Measurements from ENCODE around the gene GALP. TPM values are rescaled to one million over a fixed set of nuclear protein-coding genes. Genes with fewer than 3 reads are reported as not detected.
"Not testable (repeated sequence)": the region's sequence is repeated elsewhere in the genome, so short reads cannot be mapped to it uniquely, and the experiment has no call there.

GALP gene
- total RNA-seq, 1 experiment from 2014 or later = not detected

DNA sequence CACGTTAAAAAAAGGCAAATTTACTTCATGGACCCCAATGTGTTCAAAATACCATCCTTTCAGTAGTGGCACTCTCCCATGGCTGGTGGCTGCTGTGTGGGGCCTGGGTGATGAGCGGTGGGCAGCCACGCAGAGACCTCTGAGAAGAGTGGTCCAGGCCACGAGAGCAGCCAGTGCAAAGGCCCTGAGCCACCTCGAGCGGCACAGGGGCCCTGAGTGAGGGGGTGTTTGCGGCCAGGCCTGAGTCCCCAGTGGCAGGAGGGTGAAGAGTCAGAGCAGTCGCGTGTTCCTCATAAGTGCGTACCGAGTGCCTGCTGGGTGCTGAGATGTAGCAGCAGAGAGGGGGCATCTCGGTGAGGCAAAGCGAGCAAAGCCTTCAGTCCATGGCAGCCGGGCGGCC, 27.7 kb upstream of the GALP start:
- DNase-seq (ENCODE audit: low spot score) = no peak

DNA sequence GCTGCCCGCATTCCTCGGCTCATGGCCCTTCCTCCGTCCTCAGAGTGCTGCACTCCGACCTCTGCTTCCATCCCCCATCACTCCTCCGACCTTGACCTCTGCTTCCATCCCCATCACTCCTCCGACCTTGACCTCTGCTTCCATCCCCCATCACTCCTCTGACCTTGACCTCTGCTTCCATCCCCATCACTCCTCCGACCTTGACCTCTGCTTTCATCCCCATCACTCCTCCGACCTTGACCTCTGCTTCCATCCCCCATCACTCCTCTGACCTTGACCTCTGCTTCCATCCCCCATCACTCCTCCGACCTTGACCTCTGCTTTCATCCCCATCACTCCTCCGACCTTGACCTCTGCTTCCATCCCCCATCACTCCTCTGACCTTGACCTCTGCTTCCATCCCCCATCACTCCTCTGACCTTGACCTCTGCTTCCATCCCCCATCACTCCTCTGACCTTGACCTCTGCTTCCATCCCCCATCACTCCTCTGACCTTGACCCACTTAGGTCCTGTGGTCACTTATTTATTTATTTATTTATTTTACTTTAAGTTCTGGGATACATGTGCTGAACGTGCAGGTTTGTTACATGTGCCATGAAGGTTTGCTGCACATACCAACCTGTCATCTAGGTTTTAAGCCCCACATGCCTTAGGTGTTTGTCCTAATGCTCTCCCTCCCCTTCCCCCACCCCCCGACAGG, 26.7 kb upstream of the GALP start:
- DNase-seq (ENCODE audit: low spot score) = not testable (repeated sequence)

DNA sequence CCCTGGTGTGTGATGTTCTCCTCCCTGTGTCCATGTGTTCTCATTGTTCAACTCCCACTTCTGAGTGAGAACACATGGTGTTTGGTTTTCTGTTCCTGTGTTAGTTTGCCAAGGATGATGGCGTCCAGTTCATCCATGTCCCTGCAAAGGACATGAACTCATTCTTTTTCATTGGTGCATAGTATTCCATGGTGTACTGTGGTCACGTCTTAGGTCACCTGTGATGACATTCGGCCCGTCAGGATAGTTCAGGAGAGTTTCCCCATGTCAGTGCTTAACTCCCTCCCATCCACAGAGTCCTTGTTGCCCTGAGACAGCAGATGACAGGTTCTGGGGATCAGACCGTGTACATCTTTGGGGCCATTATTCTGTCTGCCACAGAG, 26.2 kb upstream of the GALP start:
- no peak for DNase-seq (ENCODE audit: low spot score)

DNA sequence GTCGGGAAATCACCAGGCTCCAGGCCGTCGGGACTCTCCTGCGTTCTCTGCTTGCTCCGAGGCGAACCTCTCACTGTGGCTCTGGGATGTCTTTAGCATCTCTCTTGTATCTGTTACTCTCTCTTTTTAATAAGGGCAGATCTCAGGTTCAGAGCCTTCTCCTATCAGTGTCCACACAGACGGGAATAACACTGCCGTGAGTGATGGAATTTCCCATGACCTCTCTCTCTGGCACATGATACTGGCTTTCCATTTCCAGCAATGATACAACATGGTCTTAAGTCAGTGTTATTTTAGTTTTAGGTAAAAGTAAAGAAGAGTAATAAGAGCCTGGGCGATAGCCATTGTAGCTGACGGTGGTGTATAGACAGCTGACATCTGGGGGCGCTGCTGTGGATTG, 25.4 kb upstream of the GALP start:
- DNase-seq (ENCODE audit: low spot score) = no peak

DNA sequence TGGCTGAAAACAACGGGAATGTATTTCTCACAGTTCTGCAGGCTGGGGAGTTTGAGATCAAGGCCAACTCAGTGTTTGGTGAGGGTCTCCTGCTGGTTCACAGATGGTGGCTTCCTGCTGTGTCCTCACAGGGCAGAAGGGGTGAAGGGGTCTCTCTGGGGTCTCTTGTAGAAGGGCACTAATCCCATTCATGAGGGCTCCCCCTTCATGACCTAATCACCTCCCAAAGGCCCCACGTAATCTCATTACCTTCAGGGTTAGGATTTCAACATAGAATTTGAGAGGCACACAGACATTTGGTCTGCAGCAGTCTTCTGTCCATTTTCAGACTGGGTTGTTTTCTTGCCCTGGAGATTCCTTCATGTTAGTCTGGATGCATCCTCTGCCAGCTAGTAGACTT, 23.2 kb upstream of the GALP start:
- DNase-seq (ENCODE audit: low spot score) = no peak

DNA sequence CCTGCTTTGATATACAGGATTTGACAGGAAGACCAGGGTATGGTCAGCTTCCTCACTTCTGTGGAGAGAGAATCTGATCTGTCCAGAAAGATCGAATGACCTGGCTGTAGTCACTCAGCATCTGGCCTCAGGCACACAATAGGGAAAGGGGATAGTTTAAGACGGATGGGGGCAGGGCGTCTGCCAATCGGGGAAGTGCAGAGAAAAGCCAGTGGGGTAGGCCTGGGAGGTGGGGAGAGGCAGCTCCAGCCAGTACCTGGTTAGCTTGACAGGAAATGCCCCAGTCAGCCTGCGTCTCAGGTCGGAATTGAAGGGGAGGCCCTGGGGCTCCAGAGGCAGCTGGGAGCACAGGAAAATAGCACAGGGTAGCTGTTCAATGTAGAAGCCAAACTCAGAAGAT, 22.3 kb upstream of the GALP start:
- no peak for DNase-seq (ENCODE audit: low spot score)

DNA sequence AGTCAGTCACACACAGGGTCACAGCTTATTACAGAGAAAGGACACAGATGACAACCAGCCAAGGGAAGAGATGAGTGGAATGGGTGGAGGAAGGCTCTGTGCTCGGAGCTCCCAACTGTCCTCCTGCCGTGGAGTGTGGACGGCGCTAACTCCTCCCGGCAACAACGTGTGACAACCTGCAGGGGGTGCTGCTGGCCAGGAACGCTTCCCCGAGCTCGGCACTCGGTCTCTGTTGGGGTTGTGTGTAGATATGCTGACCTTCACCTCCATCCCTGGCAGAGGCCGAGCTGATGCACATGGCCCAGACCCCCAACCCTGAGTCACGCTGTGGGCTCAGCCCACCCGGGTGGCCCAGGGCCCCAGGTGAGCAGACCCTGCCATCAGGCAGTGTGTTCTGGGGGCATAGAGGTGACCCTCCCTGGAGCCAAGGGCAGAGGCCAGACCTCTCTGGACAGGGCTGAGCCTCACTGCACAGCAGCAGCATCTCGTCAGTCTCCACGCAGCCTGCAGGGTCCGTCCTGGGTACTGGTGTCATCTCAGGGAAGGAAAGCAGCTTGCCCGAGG, 20.6 kb upstream of the GALP start:
- no peak for DNase-seq (ENCODE audit: low spot score)

DNA sequence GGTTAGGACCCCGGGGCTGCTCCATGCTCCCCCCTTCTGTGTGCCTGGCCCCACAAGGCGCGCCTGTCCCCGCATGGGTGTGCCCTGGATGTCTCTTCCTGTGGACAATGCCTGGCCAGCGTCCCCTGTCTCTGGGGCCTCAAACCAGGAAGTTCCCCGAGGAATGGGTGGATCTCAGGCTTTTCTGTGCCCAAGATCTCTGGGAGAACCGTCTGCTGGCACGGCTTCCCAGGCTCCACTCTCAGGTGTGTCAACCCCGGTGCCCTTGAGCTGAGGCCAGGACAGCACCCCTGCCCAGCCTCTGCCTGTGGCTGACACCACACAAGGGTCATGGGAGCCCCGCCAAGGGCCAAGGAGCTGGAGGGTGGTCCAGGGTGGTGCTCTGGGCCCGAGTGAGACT, 19.0 kb upstream of the GALP start:
- no peak for DNase-seq (ENCODE audit: low spot score)

DNA sequence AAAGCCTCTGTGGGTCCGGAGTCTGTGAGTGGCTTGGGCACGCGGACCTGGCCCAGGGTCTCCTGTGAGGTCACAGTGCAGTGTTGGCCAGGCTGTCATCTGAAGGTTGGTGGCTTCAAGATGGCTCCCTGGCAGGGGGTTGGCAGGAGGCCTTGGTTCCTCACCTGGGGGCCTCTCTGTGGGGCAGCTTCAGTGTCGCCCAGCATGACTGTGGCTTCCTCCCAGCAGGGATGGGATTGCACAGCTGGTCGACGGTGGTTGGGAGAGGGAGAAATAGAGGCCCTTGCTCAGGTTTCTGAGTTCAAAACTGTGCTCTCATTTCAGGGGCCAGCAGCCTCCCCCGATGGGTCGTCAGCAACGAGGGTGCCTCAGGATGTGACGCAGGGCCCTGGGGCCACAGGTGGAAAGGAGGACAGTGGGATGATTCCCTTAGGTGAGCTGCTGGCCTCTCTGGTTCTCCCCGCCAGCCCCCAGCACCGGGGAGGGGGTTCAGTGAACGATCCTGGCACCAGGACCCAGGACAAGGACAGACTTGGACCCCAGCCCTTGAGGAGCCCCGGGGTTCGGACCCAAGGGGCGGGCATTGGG, 17.5 kb upstream of the GALP start:
- DNase-seq (ENCODE audit: low spot score) = no peak

DNA sequence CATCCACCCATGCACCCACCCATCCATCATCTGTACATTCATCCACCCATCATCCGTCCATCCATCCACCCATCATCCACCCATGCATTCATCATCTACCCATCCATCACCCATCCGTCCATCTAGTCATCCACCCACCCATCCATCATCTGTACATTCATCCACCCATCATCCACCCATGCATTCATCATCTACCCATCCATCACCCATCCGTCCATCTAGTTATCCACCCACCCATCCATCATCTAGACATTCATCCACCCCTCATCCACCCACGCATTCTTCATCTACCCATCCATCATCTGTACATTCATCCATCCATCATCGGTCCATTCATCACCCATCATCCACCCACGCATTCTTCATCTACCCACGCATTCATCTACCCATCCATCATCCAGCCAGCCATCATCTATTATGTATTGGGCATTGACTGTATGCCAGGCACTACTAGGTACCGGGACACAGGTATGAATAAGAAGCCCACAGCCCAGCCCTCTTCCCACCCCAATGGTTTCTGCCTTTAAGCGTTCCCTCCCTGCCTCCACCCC, 16.7 kb upstream of the GALP start:
- DNase-seq (ENCODE audit: low spot score) = no peak

DNA sequence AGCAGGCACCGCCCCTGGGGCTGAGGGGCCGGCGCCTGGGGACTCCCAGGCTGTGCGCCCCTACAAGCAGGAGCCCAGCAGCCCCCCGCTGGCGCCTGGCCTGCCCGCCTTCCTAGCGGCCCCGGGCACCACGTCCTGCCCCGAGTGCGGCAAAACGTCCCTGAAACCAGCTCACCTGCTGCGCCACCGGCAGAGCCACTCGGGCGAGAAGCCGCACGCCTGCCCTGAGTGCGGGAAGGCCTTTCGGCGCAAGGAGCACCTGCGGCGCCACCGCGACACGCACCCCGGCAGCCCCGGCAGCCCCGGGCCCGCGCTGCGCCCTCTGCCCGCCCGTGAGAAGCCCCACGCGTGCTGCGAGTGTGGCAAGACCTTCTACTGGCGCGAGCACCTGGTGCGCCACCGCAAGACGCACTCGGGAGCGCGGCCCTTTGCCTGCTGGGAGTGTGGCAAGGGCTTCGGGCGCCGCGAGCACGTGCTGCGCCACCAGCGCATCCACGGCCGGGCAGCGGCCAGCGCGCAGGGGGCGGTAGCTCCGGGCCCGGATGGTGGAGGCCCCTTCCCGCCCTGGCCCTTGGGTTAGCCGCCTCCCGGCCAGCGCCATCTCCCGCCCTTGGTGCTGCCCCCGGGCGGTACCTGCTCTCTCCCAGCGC, 16.1 kb upstream of the GALP start:
- DNase-seq (ENCODE audit: low spot score) = no peak

DNA sequence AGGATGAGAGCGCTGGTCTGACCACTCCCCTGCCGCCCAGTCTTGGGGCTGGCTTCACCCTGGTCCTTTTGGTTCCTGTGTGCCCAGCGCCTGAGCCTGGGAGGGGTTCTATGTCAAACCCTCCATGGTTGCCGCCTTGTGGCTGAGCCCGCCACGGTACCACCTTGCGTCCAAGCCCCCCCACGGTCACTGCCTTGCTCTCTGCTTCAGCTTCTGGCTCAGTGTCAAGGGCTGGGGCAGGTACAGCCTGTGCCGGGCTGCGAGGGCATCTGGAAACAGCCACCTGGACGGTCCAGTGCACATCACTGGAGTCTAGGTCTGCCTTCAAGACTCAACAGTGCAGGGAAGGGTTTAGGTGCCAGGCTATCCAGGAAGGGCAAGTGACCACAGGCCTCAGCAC, 14.3 kb upstream of the GALP start:
- no peak for DNase-seq (ENCODE audit: low spot score)

DNA sequence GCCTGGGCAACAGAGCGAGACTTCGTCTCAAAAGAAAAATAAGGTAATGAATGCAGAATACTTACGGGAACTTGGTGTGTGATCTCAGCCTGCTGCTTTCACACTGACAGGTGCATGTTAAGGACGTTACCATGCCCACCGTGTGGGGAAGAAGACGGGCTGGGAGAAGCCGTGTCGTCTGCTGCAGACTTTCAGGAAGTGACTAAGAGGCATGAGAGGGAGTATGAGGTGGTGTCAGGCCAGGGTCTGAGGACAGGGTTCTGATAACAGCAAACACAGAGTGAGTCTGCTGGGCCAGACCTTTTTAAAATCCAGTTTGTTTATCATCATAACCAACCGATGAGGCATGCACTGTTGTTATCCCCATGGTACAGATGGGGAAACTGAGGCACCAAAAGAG, 13.6 kb upstream of the GALP start:
- DNase-seq (ENCODE audit: low spot score) = no peak

DNA sequence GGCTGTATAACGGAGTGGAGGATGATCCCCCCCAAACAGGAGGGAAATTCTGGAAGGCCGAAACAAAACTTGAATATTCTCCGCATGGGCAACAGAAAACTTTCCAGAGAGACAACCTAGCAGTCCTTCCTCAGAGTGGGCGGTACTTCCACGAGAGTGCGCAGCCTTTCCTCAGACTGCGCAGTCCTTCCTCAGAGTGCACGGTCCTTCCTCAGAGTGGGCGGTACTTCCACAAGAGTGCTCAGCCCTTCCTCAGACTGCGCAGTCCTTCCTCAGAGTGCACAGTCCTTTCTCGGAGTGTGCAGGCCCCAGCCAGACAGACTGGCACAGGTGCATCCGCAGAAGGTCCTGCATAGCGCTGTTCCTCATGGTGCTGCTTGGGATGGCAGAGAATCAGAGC, 12.7 kb upstream of the GALP start:
- no peak for DNase-seq (ENCODE audit: low spot score)

DNA sequence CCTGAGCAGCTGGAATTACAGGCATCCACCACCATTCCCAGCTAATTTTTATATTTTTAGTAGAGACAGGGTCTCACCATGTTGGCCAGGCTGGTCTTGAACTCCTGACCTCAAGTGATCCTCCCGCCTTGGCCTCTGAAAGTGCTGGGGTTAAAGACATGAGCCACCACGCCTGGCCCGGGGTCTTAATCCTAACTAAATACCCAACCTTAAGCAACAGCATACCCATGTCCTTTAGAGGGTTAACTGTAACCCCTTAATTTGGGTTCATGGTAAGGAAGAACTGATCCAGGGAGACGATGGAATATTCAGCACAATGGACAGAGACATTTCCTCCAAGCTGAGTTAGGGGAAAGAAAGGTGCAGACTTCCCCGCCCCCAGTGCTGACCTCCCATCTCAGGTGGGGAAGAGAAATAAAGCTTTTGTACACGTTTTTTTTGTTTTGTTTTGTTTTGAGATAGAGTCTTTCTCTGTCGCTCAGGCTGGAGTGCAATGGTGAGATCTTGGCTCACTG, 8.7 kb upstream of the GALP start:
- DNase-seq (ENCODE audit: low spot score) = peak; percentile 31

DNA sequence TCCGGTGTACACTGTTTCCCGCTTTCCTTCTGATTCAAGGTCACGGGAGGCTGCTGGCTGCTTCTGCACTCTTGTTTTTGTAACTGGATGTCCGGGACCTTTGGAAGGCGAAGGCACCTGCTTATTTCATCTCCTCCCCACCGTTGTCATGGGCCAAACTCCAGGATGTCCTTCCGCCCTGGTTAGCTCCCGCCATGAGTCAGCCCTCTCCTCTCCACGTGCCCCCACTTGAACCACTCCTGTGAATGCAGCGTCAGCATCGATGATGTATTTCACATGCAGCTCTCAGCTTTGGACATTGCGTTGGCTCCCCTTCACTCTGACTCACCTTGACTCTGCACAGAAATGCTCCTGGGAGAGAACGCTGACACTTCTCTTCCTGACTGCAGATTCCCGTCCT, 5.5 kb upstream of the GALP start:
- no peak for DNase-seq (ENCODE audit: low spot score)

DNA sequence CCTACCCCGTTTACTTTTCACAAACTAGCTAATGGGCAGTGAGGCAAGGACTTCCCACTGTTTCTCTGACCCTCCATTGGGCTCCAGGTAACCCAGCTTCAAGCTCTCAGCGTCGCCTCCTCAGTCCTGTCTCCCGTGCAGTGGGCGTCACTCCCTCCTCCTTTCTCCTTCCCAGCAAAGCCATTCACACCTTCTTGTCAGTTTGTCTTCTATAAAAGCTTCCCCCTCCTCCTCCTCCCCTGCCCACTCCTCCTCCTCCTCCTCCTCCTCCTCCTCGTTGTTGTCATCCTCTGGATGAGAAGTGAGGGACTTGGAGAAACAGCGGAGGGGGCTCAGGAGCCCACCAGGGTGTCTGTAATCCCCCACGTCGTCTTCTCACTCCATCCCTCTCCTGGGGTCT, 1.7 kb upstream of the GALP start:
- DNase-seq (ENCODE audit: low spot score) = no peak

DNA sequence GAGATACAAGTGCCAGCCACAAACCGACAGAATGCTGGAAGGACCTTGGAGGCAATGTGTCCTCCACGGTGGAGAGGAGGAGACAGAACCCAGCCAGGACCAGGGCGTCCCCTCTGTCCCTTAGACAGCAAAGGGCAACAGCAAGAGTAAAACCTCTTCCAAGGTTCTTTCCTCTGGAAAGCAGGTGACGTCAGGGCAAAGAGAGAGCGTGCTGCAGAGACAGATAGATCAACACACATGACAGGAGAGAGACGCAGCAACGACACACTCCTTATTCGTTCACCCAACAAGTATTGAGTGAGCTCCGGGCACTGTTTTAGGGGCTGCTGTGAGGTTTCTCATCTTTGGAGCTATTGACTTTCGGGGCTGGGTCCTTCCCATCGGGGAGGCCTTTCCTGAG, 1.3 kb upstream of the GALP start:
- DNase-seq (ENCODE audit: low spot score) = no peak

DNA sequence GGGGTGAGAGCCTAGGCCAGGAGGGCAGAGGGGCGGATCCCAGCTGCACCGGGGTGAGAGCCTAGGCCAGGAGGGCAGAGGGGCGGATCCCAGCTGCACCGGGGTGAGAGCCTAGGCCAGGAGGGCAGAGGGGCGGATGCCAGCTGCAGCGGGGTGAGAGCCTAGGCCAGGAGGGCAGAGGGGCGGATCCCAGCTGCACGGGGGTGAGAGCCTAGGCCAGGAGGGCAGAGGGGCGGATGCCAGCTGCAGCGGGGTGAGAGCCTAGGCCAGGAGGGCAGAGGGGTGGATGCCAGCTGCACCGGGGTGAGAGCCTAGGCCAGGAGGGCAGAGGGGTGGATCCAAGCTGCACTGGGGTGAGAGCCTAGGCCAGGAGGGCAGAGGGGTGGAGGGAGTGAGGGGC, 502 bp downstream of the GALP start:
- not testable (repeated sequence) for DNase-seq (ENCODE audit: low spot score)

DNA sequence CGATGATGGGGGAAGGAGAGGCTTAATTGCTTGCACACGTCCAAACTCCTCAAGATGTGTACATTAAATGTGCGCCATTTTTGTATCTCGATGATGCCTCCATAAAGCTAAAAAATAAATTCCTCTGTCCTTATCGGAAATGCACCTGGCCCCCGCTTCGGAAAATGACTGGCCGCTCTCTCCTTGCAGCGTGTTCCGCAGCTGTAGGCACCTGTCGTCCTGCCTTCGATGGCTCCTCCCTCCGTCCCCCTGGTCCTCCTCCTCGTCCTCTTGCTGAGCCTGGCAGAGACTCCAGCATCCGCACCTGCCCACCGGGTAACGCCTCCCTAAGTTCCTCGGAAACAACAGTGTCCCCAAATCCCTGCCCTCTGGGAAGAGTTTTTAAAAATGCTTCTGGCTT, 1.1 kb downstream of the GALP start:
- DNase-seq (ENCODE audit: low spot score) = no peak

DNA sequence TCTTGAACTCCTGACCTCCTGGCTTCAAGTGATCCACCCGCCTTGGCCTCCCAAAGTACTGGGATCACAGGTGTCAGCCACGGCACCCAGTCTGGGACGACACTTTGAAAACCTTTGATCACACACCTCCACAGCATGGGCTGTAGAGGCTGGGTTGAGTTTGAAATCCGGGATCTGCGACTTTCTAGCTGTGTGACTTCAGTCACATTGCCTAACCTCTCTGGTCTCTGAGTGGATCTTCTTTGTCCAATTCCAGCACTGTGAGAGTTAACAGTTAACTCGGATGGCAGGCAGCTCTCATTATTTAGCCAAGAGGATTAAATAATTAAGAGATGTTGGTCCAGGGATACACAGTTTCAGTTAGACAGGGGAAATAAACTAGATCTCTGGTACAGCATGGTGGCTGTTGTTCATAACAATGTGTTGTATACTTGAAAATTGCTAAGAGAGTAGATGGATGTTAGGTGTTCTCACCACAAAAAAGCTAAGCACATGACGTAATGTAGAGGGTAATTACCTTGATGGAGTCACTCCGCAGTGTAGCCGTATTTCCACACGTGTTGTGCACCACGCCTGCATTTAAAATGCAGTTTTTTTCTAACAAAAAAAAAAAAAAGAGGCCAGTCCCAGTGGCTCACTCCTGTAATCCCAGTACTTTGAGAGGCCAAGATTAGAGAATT, 1.9 kb downstream of the GALP start:
- no peak for DNase-seq (ENCODE audit: low spot score)

DNA sequence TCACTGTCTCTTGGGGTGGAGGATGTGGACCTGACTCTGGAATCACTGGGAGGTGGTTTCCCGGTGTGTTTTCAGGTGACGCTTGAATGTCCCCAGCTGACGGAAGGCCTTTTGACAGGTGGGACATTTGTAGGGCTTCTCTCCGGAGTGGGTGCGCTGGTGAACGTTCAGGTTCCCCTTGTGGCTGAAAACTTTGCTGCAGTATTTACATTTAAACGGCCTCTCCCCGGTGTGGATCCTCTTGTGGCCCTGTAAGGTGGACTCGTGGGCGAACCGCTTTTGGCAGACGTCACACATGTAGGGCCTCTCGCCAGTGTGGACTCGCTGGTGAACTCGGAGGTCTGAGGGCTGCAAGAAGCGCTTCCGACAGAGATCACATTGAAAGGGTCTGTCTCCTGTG, 14.0 kb downstream of the GALP start:
- peak; percentile 10 for DNase-seq (ENCODE audit: low spot score)

Measured in HT-29 (cell line).